SU-DHL-6 (cell line): ENCODE results near the gene C1orf141.

Experiments used
- H2AFZ ChIP-seq: fragments of 200-600 bp; sonication (generic); 2 replicates; pipeline ENCODE4 v1.6.1; 2014; ENCODE audit warnings: low read depth, mild to moderate bottlenecking, moderate library complexity, mixed read lengths, antibody characterized with exemption, low read length; ENCODE audit not compliant: severe bottlenecking
- H3F3A ChIP-seq: fragments of 200-600 bp; shearing (Covaris generic); 2 replicates; pipeline ENCODE4 v1.6.0; 2016; ENCODE audit warnings: antibody characterized with exemption, mild to moderate bottlenecking; ENCODE audit not compliant: insufficient read depth
- H3K27ac ChIP-seq: fragments of 200-600 bp; sonication (generic); 2 replicates; pipeline ENCODE4 v1.5.1; 2016; ENCODE audit warnings: low read depth, mild to moderate bottlenecking, low read length, moderate library complexity, mixed read lengths
- H3K27me3 ChIP-seq: fragments of 200-600 bp; sonication (generic), shearing (Covaris generic); 2 replicates; pipeline ENCODE4 v1.6.0; 2014; ENCODE audit warnings: mild to moderate bottlenecking, low read length
- H3K36me3 ChIP-seq: fragments of 200-600 bp; sonication (generic); 2 replicates; pipeline ENCODE4 v1.6.1; 2014; ENCODE audit warnings: mild to moderate bottlenecking, low read length, mixed read lengths
- H3K4me2 ChIP-seq: fragments of 300-600, 200-600 bp; shearing (Covaris generic), sonication (generic); 2 replicates; pipeline ENCODE4 v1.6.0; 2014; ENCODE audit warnings: low read length, low read depth, mild to moderate bottlenecking; ENCODE audit not compliant: poor library complexity, severe bottlenecking
- H3K4me3 ChIP-seq: fragments of 200-600 bp; sonication (generic); 2 replicates; pipeline ENCODE4 v1.5.1; 2014; ENCODE audit warnings: antibody characterized with exemption, low read length, mild to moderate bottlenecking, mixed read lengths; ENCODE audit not compliant: insufficient read depth, poor library complexity, severe bottlenecking
- H3K79me2 ChIP-seq: fragments of 200-600 bp; sonication (generic); 2 replicates; pipeline ENCODE4 v1.6.1; 2014; ENCODE audit warnings: mild to moderate bottlenecking, low read length, moderate library complexity; ENCODE audit not compliant: insufficient read depth
- H3K9ac ChIP-seq: fragments of 200-600 bp; sonication (generic); 2 replicates; pipeline ENCODE4 v1.7.0; 2014; ENCODE audit warnings: mild to moderate bottlenecking, low read length
- H3K9me2 ChIP-seq: fragments of 200-600 bp; sonication (generic); replicated peaks from 2 replicates; pipeline ENCODE4 v1.6.1; 2014; ENCODE audit warnings: low read length; ENCODE audit not compliant: insufficient read depth
- H3K9me3 ChIP-seq: fragments of 200-600 bp; sonication (generic); 2 replicates; pipeline ENCODE4 v1.6.1; 2014; ENCODE audit warnings: low read length, mixed read lengths; ENCODE audit not compliant: insufficient read depth
- H4K20me1 ChIP-seq: fragments of 200-600 bp; sonication (generic); 2 replicates; pipeline ENCODE4 v1.6.1; 2014; ENCODE audit warnings: low read depth, mild to moderate bottlenecking, antibody characterized with exemption, low read length, moderate library complexity, mixed read lengths
- CTCF ChIP-seq: fragments of 200-600 bp; sonication (generic); IDR thresholded peaks from one replicate; pipeline ENCODE4 v1.5.1; 2017; ENCODE audit warnings: antibody characterized with exemption, mild to moderate bottlenecking, low read length, moderate library complexity; ENCODE audit not compliant: insufficient read depth, poor library complexity, severe bottlenecking
- EZH2phosphoT487 ChIP-seq: fragments of 200-600 bp; sonication (generic), shearing (Covaris generic); conservative IDR thresholded peaks from 2 replicates; pipeline ENCODE4 v1.6.1; 2018; ENCODE audit warnings: mild to moderate bottlenecking, antibody characterized with exemption, low read length, moderate library complexity, mixed read lengths

Gene C1orf141

DNA sequence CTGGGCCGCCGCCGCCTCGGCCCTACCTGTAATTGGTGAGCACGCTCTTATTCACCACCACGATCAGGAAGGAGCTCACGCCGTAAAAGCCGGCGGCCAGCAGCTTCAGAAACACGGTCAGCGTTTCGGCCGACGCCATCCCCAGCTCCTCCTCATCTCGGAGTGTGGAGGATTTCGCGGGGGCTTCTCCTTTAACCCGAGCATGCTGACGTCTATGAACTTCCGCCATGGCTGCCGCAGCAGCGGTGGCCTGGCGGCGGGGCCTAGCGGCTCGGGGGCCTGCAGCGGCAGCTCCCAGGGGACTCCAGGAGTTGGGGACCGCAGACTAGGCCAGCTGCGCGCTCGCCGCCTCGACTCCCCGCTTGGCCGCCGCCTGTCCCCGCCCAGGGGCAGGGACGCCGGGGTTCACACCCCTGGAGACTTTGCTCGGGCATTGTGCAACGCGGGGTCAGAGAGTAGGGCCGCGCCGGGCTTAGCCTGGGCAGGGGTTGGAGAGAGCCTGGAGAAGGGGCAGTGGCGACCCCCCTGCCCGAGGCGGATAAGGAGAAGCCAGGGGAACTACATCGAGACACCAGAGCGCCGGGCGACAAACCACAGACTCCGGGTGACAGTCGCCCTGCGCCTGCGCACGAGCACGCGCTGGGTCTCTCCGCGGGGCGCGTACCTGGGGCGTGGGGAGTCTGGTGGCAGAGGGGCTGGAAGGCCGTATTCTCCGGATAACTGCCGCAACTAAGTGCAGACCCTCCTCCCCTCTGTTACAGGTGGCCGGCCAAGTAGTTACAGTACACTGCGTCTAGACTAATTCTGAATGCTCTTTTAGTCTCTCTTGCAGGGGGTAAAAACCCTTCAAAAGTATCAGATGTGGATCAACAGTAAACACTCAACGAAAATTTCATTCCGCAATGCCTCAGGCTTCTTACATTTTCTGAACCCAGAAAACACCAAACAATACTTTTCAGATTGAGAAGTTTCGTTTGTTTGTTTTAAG lies 80.7 kb downstream of the C1orf141 start, which contains the start of gene SLC35D1:
Gene SLC35D1 (minus strand): TSS at position 364 of the 988 bp plus-strand sequence. CDS start 135 bp downstream, at position 229.
- Histone ChIP-seq H3K9me2 (no peaks in the 10 kb centered on the region), H3K27me3 (no peaks in the 10 kb centered on the region), H2AFZ (peak within 1 kb of the TSS; percentile 97), H3K27ac (peak within 1 kb of the TSS; percentile 80), H3K79me2 (0 out of 2 replicates have a peak, but pooled peaks cover 4% of the 10 kb centered on the region), H3K9me3 (no peaks in the 10 kb centered on the region), H3K36me3 (peaks cover 26% of the 10 kb centered on the region), H3F3A (peaks cover 11% of the 10 kb centered on the region), H3K4me2 (peak within 1 kb of the TSS; percentile 70), H3K9ac (peak within 1 kb of the TSS; percentile 81), H4K20me1 (no peaks in the 10 kb centered on the region), H3K4me3 (peak within 1 kb of the TSS; percentile 65)
- TF ChIP-seq EZH2phosphoT487 = no peak
- TF ChIP-seq CTCF = no peak

DNA sequence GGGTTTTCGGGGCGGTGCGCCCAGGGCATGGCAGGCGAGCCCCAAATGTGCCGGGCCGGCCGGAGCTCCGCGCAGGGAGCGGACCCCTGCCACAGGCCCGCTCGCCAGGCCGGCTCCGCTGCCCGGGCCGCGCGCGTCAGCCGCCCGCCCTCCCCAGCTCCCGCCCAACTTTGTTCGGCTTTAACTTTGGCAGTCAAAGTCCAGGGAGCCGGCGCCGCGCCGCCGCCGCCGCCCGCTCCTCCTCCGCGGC lies 81.3 kb downstream of the C1orf141 start:
- peak overlapping the region; percentile 97 for H2AFZ ChIP-seq
- no peaks in the 10 kb centered on the region for H3K9me3 ChIP-seq
- H3K27ac ChIP-seq = peak overlapping the region; percentile 80
- H3F3A ChIP-seq = peaks cover 11% of the 10 kb centered on the region
- peak overlapping the region; percentile 70 for H3K4me2 ChIP-seq
- TF ChIP-seq CTCF = no peak
- TF ChIP-seq EZH2phosphoT487 = no peak
- H3K27me3 ChIP-seq = no peaks in the 10 kb centered on the region
- H3K9me2 ChIP-seq = no peaks in the 10 kb centered on the region
- peak overlapping the region; percentile 81 for H3K9ac ChIP-seq
- H3K36me3 ChIP-seq = peaks cover 26% of the 10 kb centered on the region
- peak overlapping the region; percentile 65 for H3K4me3 ChIP-seq
- no peaks in the 10 kb centered on the region for H4K20me1 ChIP-seq
- H3K79me2 ChIP-seq = 0 out of 2 replicates have a peak, but pooled peaks cover 4% of the 10 kb centered on the region

GRCh38 chr1:67052741-67053534 lies 81.8 kb downstream of the C1orf141 start:
- no peaks in the 10 kb centered on the region for H4K20me1 ChIP-seq
- no peaks in the 10 kb centered on the region for H3K9me2 ChIP-seq
- peaks cover 26% of the 10 kb centered on the region for H3K36me3 ChIP-seq
- peak overlapping the region; percentile 65 for H3K4me3 ChIP-seq
- H3K27ac ChIP-seq = peak overlapping the region; percentile 80
- 0 out of 2 replicates have a peak, but pooled peaks cover 4% of the 10 kb centered on the region for H3K79me2 ChIP-seq
- H3K27me3 ChIP-seq = no peaks in the 10 kb centered on the region
- TF ChIP-seq CTCF (no peak), EZH2phosphoT487 (no peak)
- peaks cover 11% of the 10 kb centered on the region for H3F3A ChIP-seq
- H3K9me3 ChIP-seq = no peaks in the 10 kb centered on the region
- H3K9ac ChIP-seq = peak overlapping the region; percentile 81
- peak overlapping the region; percentile 97 for H2AFZ ChIP-seq
- peak overlapping the region; percentile 70 for H3K4me2 ChIP-seq
